H1 (cell line): ENCODE results near the gene ZNF516.

Experiments used
- EGR1 ChIP-seq: IDR thresholded peaks from 2 replicates; pipeline ENCODE4 v1.6.1; 2011; ENCODE audit warnings: low read depth, low read length, borderline replicate concordance
- EZH2 ChIP-seq: fragments of 200-600 bp; sonication (generic); IDR thresholded peaks from 2 replicates; pipeline ENCODE4 v1.7.1; 2012; ENCODE audit warnings: low read depth, mild to moderate bottlenecking, moderate library complexity, low read length, inconsistent platforms; ENCODE audit not compliant: severe bottlenecking
- FOSL1 ChIP-seq: IDR thresholded peaks from 2 replicates; pipeline ENCODE4 v1.6.1; 2011; ENCODE audit warnings: mild to moderate bottlenecking, low read depth, low read length, moderate library complexity; ENCODE audit not compliant: insufficient read depth
- SIRT6 ChIP-seq: IDR thresholded peaks from one replicate; pipeline ENCODE4 v1.7.1; 2012; ENCODE audit warnings: low read length, inconsistent platforms
- SIX5 ChIP-seq: IDR thresholded peaks from 2 replicates; pipeline ENCODE4 v1.6.1; 2011; ENCODE audit warnings: mild to moderate bottlenecking, low read depth, low read length
- TEAD4 ChIP-seq: IDR thresholded peaks from 2 replicates; pipeline ENCODE4 v1.6.1; 2012; ENCODE audit warnings: low read depth, low read length, inconsistent platforms, mixed read lengths

DNA sequence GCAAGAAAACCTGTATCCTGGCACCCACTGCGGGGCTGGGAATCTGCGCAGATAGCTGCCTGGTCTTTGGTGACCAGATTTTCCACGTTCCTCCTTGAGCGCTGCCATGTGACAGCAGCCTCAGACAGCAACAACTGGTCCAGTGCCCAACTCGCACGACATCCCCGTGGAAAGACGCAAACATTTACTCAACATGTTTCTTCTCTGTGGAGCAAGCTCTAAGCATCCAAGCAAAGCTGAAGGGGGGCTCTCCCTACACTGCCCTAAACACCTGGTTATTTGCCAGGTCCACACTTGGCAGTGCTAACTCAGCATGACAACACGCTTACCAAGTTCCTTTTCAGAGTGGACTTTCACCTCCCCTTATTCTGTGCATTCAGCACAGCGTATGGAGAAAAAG is 11.3 kb downstream of the ZNF516 start:
- TF ChIP-seq TEAD4 (no peak), EZH2 (no peak), FOSL1 (no peak), EGR1 (no peak), SIRT6 (no peak), SIX5 (no peak)
